GM23338 (cell line): ENCODE data around the gene PITX1. TPM values are rescaled to one million over a fixed set of nuclear protein-coding genes. Genes with fewer than 3 reads are reported as not detected.

Experiments used
- ATAC-seq: fragments of 200-7000 bp; cut with Tn5 transposase; 3 replicates; pipeline ENCODE4 v1.9.1; 2020
- DNase-seq: peaks from one replicate; pipeline ENCODE4 v3.0.0-alpha.2; 2015; ENCODE audit warnings: low spot score
- H2AFZ ChIP-seq: fragments of 200-600 bp; sonication (generic); 2 replicates; pipeline ENCODE4 v1.8.0; 2016; ENCODE audit warnings: antibody characterized with exemption, mild to moderate bottlenecking, moderate library complexity
- H3F3A ChIP-seq: fragments of 200-600 bp; sonication (generic); replicated peaks from 2 replicates; pipeline ENCODE4 v1.8.0; 2017; ENCODE audit warnings: antibody characterized with exemption, mixed run types, low read depth
- H3K27ac ChIP-seq: fragments of 200-600 bp; sonication (generic); 2 replicates; pipeline ENCODE4 v1.6.1; 2016; ENCODE audit warnings: low read depth
- H3K27me3 ChIP-seq: fragments of 200-600 bp; sonication (generic); 2 replicates; pipeline ENCODE4 v1.8.0; 2016; ENCODE audit warnings: mild to moderate bottlenecking, mixed run types, moderate library complexity; ENCODE audit not compliant: insufficient read depth
- H3K36me3 ChIP-seq: fragments of 200-600 bp; sonication (generic); 2 replicates; pipeline ENCODE4 v1.8.0; 2016; ENCODE audit warnings: mild to moderate bottlenecking; ENCODE audit not compliant: insufficient read depth
- H3K4me1 ChIP-seq: fragments of 200-600 bp; sonication (generic); 2 replicates; pipeline ENCODE4 v1.8.0; 2016; ENCODE audit warnings: mild to moderate bottlenecking, moderate library complexity; ENCODE audit not compliant: insufficient read depth
- H3K4me2 ChIP-seq: fragments of 200-600 bp; sonication (generic); 2 replicates; pipeline ENCODE4 v1.7.1; 2017; ENCODE audit warnings: mixed run types
- H3K4me3 ChIP-seq: fragments of 200-600 bp; sonication (generic); 2 replicates; pipeline ENCODE4 v1.6.1; 2016; ENCODE audit warnings: mixed run types
- H3K79me2 ChIP-seq: fragments of 200-600 bp; sonication (generic); replicated peaks from 2 replicates; pipeline ENCODE4 v1.8.0; 2017; ENCODE audit warnings: mild to moderate bottlenecking; ENCODE audit not compliant: insufficient read depth
- H3K9me2 ChIP-seq: fragments of 200-600 bp; sonication (generic); 2 replicates; pipeline ENCODE4 v1.8.0; 2017; ENCODE audit not compliant: insufficient read depth
- H4K20me1 ChIP-seq: fragments of 200-600 bp; sonication (generic); replicated peaks from 2 replicates; pipeline ENCODE4 v1.8.0; 2017; ENCODE audit warnings: mild to moderate bottlenecking; ENCODE audit not compliant: insufficient read depth
- H3K27ac Mint-ChIP-seq: 2 replicates; pipeline ENCODE4 v1.8.0; 2020; ENCODE audit warnings: inconsistent platforms, mild to moderate bottlenecking, moderate library complexity, mixed read lengths
- H3K27me3 Mint-ChIP-seq: 3 replicates; pipeline ENCODE4 v1.8.0; 2022; ENCODE audit warnings: low read depth, mild to moderate bottlenecking, moderate library complexity, mixed read lengths, inconsistent platforms; ENCODE audit not compliant: insufficient read depth, poor library complexity
- H3K36me3 Mint-ChIP-seq: 3 replicates; pipeline ENCODE4 v1.8.0; 2021; ENCODE audit warnings: low read depth, mild to moderate bottlenecking, inconsistent platforms, moderate library complexity, mixed read lengths
- H3K4me1 Mint-ChIP-seq: 3 replicates; pipeline ENCODE4 v1.8.0; 2020; ENCODE audit warnings: mild to moderate bottlenecking, inconsistent platforms, mixed read lengths
- H3K4me3 Mint-ChIP-seq: 3 replicates; pipeline ENCODE4 v1.8.0; 2021; ENCODE audit warnings: moderate library complexity, mild to moderate bottlenecking, inconsistent platforms, mixed read lengths
- H3K9me3 Mint-ChIP-seq: 3 replicates; pipeline ENCODE4 v1.8.0; 2020; ENCODE audit warnings: moderate library complexity, mild to moderate bottlenecking, inconsistent platforms, mixed read lengths
- CREB1 ChIP-seq: fragments of 250-450 bp; sonication (Bioruptor Pico); IDR thresholded peaks from 2 replicates; pipeline ENCODE4 v1.5.0; 2020; ENCODE audit warnings: low read depth, mild to moderate bottlenecking, moderate library complexity
- EZH2 ChIP-seq: fragments of 200-600 bp; sonication (generic); IDR thresholded peaks from one replicate; pipeline ENCODE4 v1.8.0; 2017; ENCODE audit warnings: antibody characterized with exemption, mild to moderate bottlenecking, low read depth; ENCODE audit not compliant: unreplicated experiment
- EZH2phosphoT487 ChIP-seq: fragments of 200-600 bp; sonication (generic); IDR thresholded peaks from one replicate; pipeline ENCODE4 v1.8.1; 2018; ENCODE audit warnings: antibody characterized with exemption; ENCODE audit not compliant: unreplicated experiment
- JUNB ChIP-seq: IDR thresholded peaks from one replicate; pipeline ENCODE4 v1.6.1; 2016; ENCODE audit warnings: antibody characterized with exemption; ENCODE audit not compliant: unreplicated experiment
- POLR2AphosphoS5 ChIP-seq: IDR thresholded peaks from 2 replicates; pipeline ENCODE4 v1.6.1; 2016; ENCODE audit warnings: antibody characterized with exemption, low read depth
- STAT1 ChIP-seq: IDR thresholded peaks from one replicate; pipeline ENCODE4 v1.6.1; 2016; ENCODE audit warnings: antibody characterized with exemption; ENCODE audit not compliant: unreplicated experiment
- ZNF114 ChIP-seq: fragments of 250-450 bp; sonication (Bioruptor Pico); IDR thresholded peaks from 2 replicates; pipeline ENCODE4 v1.5.0; 2020; ENCODE audit warnings: mild to moderate bottlenecking, moderate library complexity
- ZNF331 ChIP-seq: fragments of 250-450 bp; sonication (Bioruptor Pico); IDR thresholded peaks from 2 replicates; pipeline ENCODE4 v1.5.0; 2020; ENCODE audit warnings: low read depth, mild to moderate bottlenecking, moderate library complexity
- polyA plus RNA-seq: library from polyadenylated mRNA; unstranded; fragments of >200 nt; fragmentation: Nextera tagmentation; extraction: Ambion mirVana; gene quantifications from 2 replicates; pipeline ENCODE4 v1.2.1, GENCODE V29; 2016
- total RNA-seq: library from RNA; depleted of rRNA; stranded (reverse); fragments of >200 nt; shearing (Covaris generic); gene quantifications from 2 replicates; pipeline ENCODE4 v1.2.3, GENCODE V29; 2014
- TF ChIP-seq, protein P1 (sequence below), 2 experiments: fragments of 200-600 bp in 1 of 2; sonication (generic) in 1 of 2; conservative IDR thresholded peaks; 2 replicates each; pipeline versions ENCODE4 v1.5.1 to v1.6.1; 2016 to 2017; ENCODE audit warnings: antibody characterized with exemption in 2 of 2, low read depth in 2 of 2, mild to moderate bottlenecking in 2 of 2, moderate library complexity in 1 of 2
- TF ChIP-seq, protein P2 (sequence below): IDR thresholded peaks from one replicate; pipeline ENCODE4 v1.6.1; 2018; ENCODE audit warnings: antibody characterized with exemption; ENCODE audit not compliant: unreplicated experiment

The PITX1 gene
- total and polyA plus RNA-seq, 2 experiments from 2014 or later: not detected

DNA sequence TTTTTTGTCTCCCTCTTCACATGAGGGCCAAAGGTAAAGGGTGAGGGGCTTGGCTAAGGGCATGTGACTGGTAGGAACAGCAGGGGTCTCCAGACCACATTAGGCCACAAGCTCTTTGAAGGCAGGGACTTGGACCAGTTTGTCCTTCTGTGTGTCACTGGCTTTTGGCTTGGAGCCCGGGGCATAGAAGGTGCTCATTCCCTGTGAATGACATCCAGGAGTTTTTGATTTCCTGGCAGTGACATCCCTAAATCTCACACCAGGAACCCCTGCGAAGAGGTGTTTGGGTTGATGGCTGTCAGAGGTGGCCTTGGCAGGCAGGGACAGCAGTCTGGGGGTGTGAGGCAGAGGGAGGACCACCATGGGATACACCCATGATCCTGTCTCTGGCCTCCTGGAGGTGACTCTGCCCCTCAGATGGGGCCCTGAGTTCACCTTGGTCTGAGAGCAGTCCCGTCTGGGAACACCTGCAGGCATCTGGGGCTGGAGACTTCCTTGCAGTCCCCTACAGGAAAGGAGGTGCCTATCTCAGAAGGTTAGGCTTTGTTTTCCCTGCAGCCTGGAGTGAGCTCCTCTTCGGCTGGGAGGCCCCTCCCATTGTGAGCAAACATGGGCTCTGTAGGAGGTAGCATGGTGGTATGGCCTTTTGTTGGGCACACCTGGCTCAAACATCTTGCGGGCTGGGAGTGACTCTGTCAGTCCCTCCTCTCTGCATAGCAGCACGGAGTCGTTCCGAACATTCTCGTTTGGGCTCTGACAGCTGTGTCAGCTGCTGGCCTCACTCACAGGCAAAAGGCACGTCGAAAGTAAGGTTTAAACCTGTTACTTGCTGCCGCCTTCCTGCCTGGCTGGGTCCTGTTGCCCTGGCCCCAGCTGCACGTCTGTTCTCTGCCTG, 38.6 kb upstream of the PITX1 start (continued):
- TF ChIP-seq JUNB (no peak), EZH2 (no peak)
- TF ChIP-seq, protein P1, sequence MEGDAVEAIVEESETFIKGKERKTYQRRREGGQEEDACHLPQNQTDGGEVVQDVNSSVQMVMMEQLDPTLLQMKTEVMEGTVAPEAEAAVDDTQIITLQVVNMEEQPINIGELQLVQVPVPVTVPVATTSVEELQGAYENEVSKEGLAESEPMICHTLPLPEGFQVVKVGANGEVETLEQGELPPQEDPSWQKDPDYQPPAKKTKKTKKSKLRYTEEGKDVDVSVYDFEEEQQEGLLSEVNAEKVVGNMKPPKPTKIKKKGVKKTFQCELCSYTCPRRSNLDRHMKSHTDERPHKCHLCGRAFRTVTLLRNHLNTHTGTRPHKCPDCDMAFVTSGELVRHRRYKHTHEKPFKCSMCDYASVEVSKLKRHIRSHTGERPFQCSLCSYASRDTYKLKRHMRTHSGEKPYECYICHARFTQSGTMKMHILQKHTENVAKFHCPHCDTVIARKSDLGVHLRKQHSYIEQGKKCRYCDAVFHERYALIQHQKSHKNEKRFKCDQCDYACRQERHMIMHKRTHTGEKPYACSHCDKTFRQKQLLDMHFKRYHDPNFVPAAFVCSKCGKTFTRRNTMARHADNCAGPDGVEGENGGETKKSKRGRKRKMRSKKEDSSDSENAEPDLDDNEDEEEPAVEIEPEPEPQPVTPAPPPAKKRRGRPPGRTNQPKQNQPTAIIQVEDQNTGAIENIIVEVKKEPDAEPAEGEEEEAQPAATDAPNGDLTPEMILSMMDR (conservative IDR thresholded peaks at IDR 0.05; ENCODE audit: low read depth in 2 of 2): no peak
- TF ChIP-seq, protein P2, sequence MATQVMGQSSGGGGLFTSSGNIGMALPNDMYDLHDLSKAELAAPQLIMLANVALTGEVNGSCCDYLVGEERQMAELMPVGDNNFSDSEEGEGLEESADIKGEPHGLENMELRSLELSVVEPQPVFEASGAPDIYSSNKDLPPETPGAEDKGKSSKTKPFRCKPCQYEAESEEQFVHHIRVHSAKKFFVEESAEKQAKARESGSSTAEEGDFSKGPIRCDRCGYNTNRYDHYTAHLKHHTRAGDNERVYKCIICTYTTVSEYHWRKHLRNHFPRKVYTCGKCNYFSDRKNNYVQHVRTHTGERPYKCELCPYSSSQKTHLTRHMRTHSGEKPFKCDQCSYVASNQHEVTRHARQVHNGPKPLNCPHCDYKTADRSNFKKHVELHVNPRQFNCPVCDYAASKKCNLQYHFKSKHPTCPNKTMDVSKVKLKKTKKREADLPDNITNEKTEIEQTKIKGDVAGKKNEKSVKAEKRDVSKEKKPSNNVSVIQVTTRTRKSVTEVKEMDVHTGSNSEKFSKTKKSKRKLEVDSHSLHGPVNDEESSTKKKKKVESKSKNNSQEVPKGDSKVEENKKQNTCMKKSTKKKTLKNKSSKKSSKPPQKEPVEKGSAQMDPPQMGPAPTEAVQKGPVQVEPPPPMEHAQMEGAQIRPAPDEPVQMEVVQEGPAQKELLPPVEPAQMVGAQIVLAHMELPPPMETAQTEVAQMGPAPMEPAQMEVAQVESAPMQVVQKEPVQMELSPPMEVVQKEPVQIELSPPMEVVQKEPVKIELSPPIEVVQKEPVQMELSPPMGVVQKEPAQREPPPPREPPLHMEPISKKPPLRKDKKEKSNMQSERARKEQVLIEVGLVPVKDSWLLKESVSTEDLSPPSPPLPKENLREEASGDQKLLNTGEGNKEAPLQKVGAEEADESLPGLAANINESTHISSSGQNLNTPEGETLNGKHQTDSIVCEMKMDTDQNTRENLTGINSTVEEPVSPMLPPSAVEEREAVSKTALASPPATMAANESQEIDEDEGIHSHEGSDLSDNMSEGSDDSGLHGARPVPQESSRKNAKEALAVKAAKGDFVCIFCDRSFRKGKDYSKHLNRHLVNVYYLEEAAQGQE: no peak

DNA sequence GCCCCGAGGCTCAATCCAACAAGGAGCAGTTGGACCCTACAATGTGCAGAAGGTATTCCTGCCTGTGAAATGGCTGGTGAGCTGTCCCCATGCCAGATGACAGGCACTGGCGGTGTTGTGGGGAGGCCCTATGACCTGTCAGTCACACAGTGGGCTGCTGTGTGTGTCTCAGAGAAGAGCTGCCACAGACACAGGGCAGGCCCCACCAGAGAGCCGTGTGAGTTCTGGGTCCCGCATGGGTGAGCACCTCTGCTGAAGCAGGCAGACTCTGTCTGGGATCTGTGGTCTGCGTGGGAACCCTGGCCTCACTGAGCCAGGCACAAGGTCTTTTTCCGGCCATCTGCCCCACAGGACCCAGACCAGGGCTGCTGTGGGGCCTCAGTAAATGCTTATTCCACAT, 37.3 kb upstream of the PITX1 start:
- no peaks in the 10 kb centered on the region for H3K9me3 Mint-ChIP-seq
- Histone ChIP-seq H2AFZ (no peak overlapping the region), H3K9me2 (no peaks in the 10 kb centered on the region), H4K20me1 (no peaks in the 10 kb centered on the region), H3K4me3 (no peak overlapping the region), H3K79me2 (no peaks in the 10 kb centered on the region), H3K4me2 (no peak overlapping the region), H3K4me1 (peaks cover 11% of the 10 kb centered on the region; the same call in 1 of the 2 replicates), H3K27ac (no peak overlapping the region), H3K36me3 (no peaks in the 10 kb centered on the region), H3K27me3 (0 out of 2 replicates have a peak, but pooled peaks cover 4% of the 10 kb centered on the region), H3F3A (no peaks in the 10 kb centered on the region)
- H3K36me3 Mint-ChIP-seq: no peaks in the 10 kb centered on the region
- H3K27ac Mint-ChIP-seq: no peak overlapping the region
- peaks cover 25% of the 10 kb centered on the region for H3K4me1 Mint-ChIP-seq
- peaks cover 33% of the 10 kb centered on the region for H3K27me3 Mint-ChIP-seq
- TF ChIP-seq ZNF114 (CRISPR knock-in tag) (no peak), CREB1 (no peak), STAT1 (no peak), POLR2AphosphoS5 (no peak), EZH2phosphoT487 (no peak), JUNB (no peak), EZH2 (no peak), ZNF331 (CRISPR knock-in tag) (no peak)
- TF ChIP-seq, protein P1 (conservative IDR thresholded peaks at IDR 0.05; ENCODE audit: low read depth in 2 of 2): no peak
- DNase-seq: no peak
- no peak for ATAC-seq
- no peak overlapping the region for H3K4me3 Mint-ChIP-seq
